DOHH2 (cell line): ENCODE data around the gene APLP1.

Experiments used
- H3F3A ChIP-seq: fragments of 200-600 bp; sonication (generic), shearing (Covaris generic); 2 replicates; pipeline ENCODE4 v1.6.0; 2016; ENCODE audit warnings: antibody characterized with exemption, mild to moderate bottlenecking; ENCODE audit not compliant: control insufficient read depth, insufficient read depth
- H3K27ac ChIP-seq: fragments of 200-600 bp; sonication (generic); 2 replicates; pipeline ENCODE4 v1.5.1; 2014; ENCODE audit warnings: low read depth, mild to moderate bottlenecking, low read length, moderate library complexity
- H3K27me3 ChIP-seq: fragments of 200-600 bp; sonication (generic); 2 replicates; pipeline ENCODE4 v1.6.1; 2014; ENCODE audit warnings: mild to moderate bottlenecking, low read length, mixed read lengths; ENCODE audit not compliant: control insufficient read depth
- H3K36me3 ChIP-seq: fragments of 200-600 bp; sonication (generic); 2 replicates; pipeline ENCODE4 v1.6.1; 2014; ENCODE audit warnings: mild to moderate bottlenecking, low read length, moderate library complexity, mixed read lengths; ENCODE audit not compliant: control insufficient read depth
- H3K4me1 ChIP-seq: fragments of 200-600 bp; sonication (generic); 2 replicates; pipeline ENCODE4 v1.6.1; 2014; ENCODE audit warnings: mild to moderate bottlenecking, low read length, mixed read lengths; ENCODE audit not compliant: control insufficient read depth
- H3K4me2 ChIP-seq: fragments of 200-600 bp; sonication (generic); 2 replicates; pipeline ENCODE4 v1.6.0; 2014; ENCODE audit warnings: mild to moderate bottlenecking, low read length, moderate library complexity
- H3K4me3 ChIP-seq: fragments of 200-600 bp; sonication (generic); 2 replicates; pipeline ENCODE4 v1.5.1; 2014; ENCODE audit warnings: mild to moderate bottlenecking, low read length, mixed read lengths
- H3K79me2 ChIP-seq: fragments of 200-600 bp; sonication (generic); 2 replicates; pipeline ENCODE4 v1.6.1; 2014; ENCODE audit warnings: mild to moderate bottlenecking, low read length, mixed read lengths; ENCODE audit not compliant: control insufficient read depth
- H3K9me2 ChIP-seq: fragments of 200-600 bp; sonication (generic); replicated peaks from 2 replicates; pipeline ENCODE4 v1.6.1; 2014; ENCODE audit warnings: mild to moderate bottlenecking, low read length, mixed read lengths; ENCODE audit not compliant: control insufficient read depth
- H3K9me3 ChIP-seq: fragments of 200-600 bp; sonication (generic); 2 replicates; pipeline ENCODE4 v1.6.1; 2014; ENCODE audit warnings: antibody characterized with exemption, low read length, mixed read lengths; ENCODE audit not compliant: control insufficient read depth, insufficient read depth
- H4K20me1 ChIP-seq: fragments of 200-600 bp; sonication (generic); 2 replicates; pipeline ENCODE4 v1.6.0; 2014; ENCODE audit warnings: low read depth, mild to moderate bottlenecking, antibody characterized with exemption, low read length, moderate library complexity; ENCODE audit not compliant: control insufficient read depth, insufficient read depth
- CTCF ChIP-seq: fragments of 200-600 bp; sonication (generic); IDR thresholded peaks from one replicate; pipeline ENCODE4 v1.5.1; 2014; ENCODE audit warnings: antibody characterized with exemption, mild to moderate bottlenecking, low read depth, low read length; ENCODE audit not compliant: poor library complexity, severe bottlenecking
- EZH2phosphoT487 ChIP-seq: fragments of 200-600 bp; sonication (generic); IDR thresholded peaks from 2 replicates; pipeline ENCODE4 v1.6.1; 2017; ENCODE audit warnings: borderline replicate concordance, mild to moderate bottlenecking, antibody characterized with exemption, low read length, moderate library complexity, mixed read lengths

APLP1 gene

DNA sequence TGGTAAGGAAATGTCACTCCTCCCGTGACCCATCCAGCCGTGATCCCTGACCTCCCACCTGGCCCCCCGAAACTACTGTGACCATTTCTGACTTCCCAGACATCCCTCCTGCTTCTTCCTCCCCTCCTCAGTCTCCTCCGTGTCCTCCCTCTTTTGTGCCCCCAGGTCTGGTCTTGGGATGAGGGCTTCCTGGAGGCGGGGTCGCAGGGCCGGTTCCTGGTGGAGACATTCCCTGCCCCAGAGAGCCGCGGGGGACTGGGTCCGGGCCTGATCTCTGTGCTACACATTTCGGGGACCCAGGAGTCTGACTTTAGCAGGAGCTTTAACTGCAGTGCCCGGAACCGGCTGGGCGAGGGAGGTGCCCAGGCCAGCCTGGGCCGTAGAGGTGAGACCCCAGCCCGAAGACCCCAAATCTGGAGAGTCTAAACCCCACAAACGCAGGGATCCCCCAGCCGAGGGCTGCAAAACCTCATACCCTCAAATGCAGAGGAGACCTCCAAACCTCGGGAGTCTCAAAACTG lies 6.7 kb upstream of the APLP1 start:
- TF ChIP-seq CTCF (no peak), EZH2phosphoT487 (no peak)
- no peak overlapping the region for H3K4me2 ChIP-seq

GRCh38 chr19:35862528-35862927 lies 5.8 kb upstream of the APLP1 start:
- Histone ChIP-seq H3K4me1 (peaks cover 3% of the 10 kb centered on the region; the same call in 1 of the 2 replicates), H4K20me1 (no peaks in the 10 kb centered on the region), H3K9me2 (no peaks in the 10 kb centered on the region), H3K9me3 (no peaks in the 10 kb centered on the region), H3K36me3 (no peaks in the 10 kb centered on the region), H3K4me2 (no peak overlapping the region), H3K79me2 (no peaks in the 10 kb centered on the region), H3K27me3 (0 out of 2 replicates have a peak, but pooled peaks cover under 1% of the 10 kb centered on the region), H3F3A (no peaks in the 10 kb centered on the region), H3K27ac (no peak overlapping the region), H3K4me3 (no peak overlapping the region)
- TF ChIP-seq CTCF (no peak), EZH2phosphoT487 (no peak)

More for the DNA sequence above, 6.7 kb upstream of the APLP1 start:
- H3K9me3 ChIP-seq, result no peaks in the 10 kb centered on the region
- no peaks in the 10 kb centered on the region for H3K9me2 ChIP-seq
- no peak overlapping the region for H3K27ac ChIP-seq
- H3K36me3 ChIP-seq, result no peaks in the 10 kb centered on the region
- H3K27me3 ChIP-seq, result no peaks in the 10 kb centered on the region
- no peaks in the 10 kb centered on the region for H3K79me2 ChIP-seq
- no peaks in the 10 kb centered on the region for H3F3A ChIP-seq
- no peaks in the 10 kb centered on the region for H4K20me1 ChIP-seq
- peaks cover 11% of the 10 kb centered on the region for H3K4me1 ChIP-seq
- H3K4me3 ChIP-seq, result no peak overlapping the region

- Histone ChIP-seq H4K20me1 (no peaks in the 10 kb centered on the region), H3K27me3 (0 out of 2 replicates have a peak, but pooled peaks cover 5% of the 10 kb centered on the region), H3K4me3 (no peak overlapping the region), H3K4me1 (peaks cover 3% of the 10 kb centered on the region), H3F3A (no peaks in the 10 kb centered on the region), H3K36me3 (no peaks in the 10 kb centered on the region), H3K79me2 (no peaks in the 10 kb centered on the region), H3K9me3 (no peaks in the 10 kb centered on the region), H3K9me2 (no peaks in the 10 kb centered on the region), H3K27ac (no peak overlapping the region), H3K4me2 (no peak overlapping the region)
- no peak for TF ChIP-seq EZH2phosphoT487
- TF ChIP-seq CTCF, result no peak
These were observed 5.4 kb upstream of the APLP1 start for GRCh38 chr19:35863018-35863417.
